RWPE2 (cell line): Measurements from ENCODE around the gene CERS6.

ENCODE experiments used
- ATAC-seq: fragments of 200-7000 bp; cut with Tn5 transposase; 3 replicates; pipeline ENCODE4 v1.9.1; 2021; ENCODE audit warnings: low read depth
- DNase-seq: peaks from one replicate; pipeline ENCODE4 v3.0.0-alpha.2; 2020; ENCODE audit warnings: low spot score
- H3K27ac ChIP-seq: fragments of 450-650 bp; 2 replicates; pipeline ENCODE4 v1.5.1; 2017; ENCODE audit warnings: mild to moderate bottlenecking; ENCODE audit not compliant: poor library complexity, severe bottlenecking
- H3K27me3 ChIP-seq: fragments of 250-450 bp; sonication (Bioruptor Pico); 2 replicates; pipeline ENCODE4 v1.5.1; 2021; ENCODE audit warnings: mild to moderate bottlenecking, moderate library complexity; ENCODE audit not compliant: insufficient read depth, poor library complexity, severe bottlenecking
- H3K36me3 ChIP-seq: fragments of 250-450 bp; sonication (Bioruptor Pico); 2 replicates; pipeline ENCODE4 v1.5.1; 2020; ENCODE audit warnings: low read depth, mild to moderate bottlenecking, moderate library complexity
- H3K4me1 ChIP-seq: fragments of 250-450 bp; sonication (Bioruptor Pico); 2 replicates; pipeline ENCODE4 v1.5.1; 2021; ENCODE audit warnings: mild to moderate bottlenecking, moderate library complexity; ENCODE audit not compliant: insufficient read depth, poor library complexity, severe bottlenecking
- H3K4me3 ChIP-seq: fragments of 250-450 bp; sonication (Bioruptor Pico); 2 replicates; pipeline ENCODE4 v1.5.1; 2021; ENCODE audit warnings: mild to moderate bottlenecking, moderate library complexity; ENCODE audit not compliant: severe bottlenecking
- H3K9me3 ChIP-seq: fragments of 250-450 bp; sonication (Bioruptor Pico); 2 replicates; pipeline ENCODE4 v1.5.1; 2021; ENCODE audit warnings: mild to moderate bottlenecking, moderate library complexity; ENCODE audit not compliant: severe bottlenecking
- CTCF ChIP-seq: fragments of 450-650 bp; IDR thresholded peaks from one replicate; pipeline ENCODE4 v1.5.1; 2017; ENCODE audit warnings: mild to moderate bottlenecking, moderate library complexity; ENCODE audit not compliant: poor library complexity, severe bottlenecking

The CERS6 gene

GRCh38 chr2:168626647-168627046, 170.6 kb downstream of the CERS6 start:
- DNase-seq: no peak

GRCh38 chr2:168632709-168633121, 176.6 kb downstream of the CERS6 start:
- Histone ChIP-seq H3K27me3 (no peaks in the 10 kb centered on the region), H3K4me1 (no peaks in the 10 kb centered on the region), H3K27ac (no peak overlapping the region), H3K9me3 (no peaks in the 10 kb centered on the region), H3K4me3 (no peak overlapping the region), H3K36me3 (no peaks in the 10 kb centered on the region)
- TF ChIP-seq CTCF: no peak
- DNase-seq (no peak), ATAC-seq (no peak)

More at GRCh38 chr2:168626647-168627046, 170.6 kb downstream of the CERS6 start:
- Histone ChIP-seq H3K27me3 (no peaks in the 10 kb centered on the region), H3K4me3 (no peak overlapping the region), H3K9me3 (no peaks in the 10 kb centered on the region), H3K36me3 (no peaks in the 10 kb centered on the region), H3K4me1 (no peaks in the 10 kb centered on the region), H3K27ac (no peak overlapping the region)
- no peak for ATAC-seq
- TF ChIP-seq CTCF: no peak

GRCh38 chr2:168633200-168633599, 177.1 kb downstream of the CERS6 start:
- Histone ChIP-seq H3K4me3 (no peak overlapping the region), H3K9me3 (no peaks in the 10 kb centered on the region), H3K36me3 (no peaks in the 10 kb centered on the region), H3K27ac (no peak overlapping the region), H3K27me3 (no peaks in the 10 kb centered on the region), H3K4me1 (no peaks in the 10 kb centered on the region)
- DNase-seq (no peak), ATAC-seq (no peak)
- TF ChIP-seq CTCF: no peak

GRCh38 chr2:168633895-168634294, 177.8 kb downstream of the CERS6 start:
- Histone ChIP-seq H3K4me1 (no peaks in the 10 kb centered on the region), H3K27ac (no peak overlapping the region), H3K4me3 (no peak overlapping the region), H3K27me3 (no peaks in the 10 kb centered on the region), H3K36me3 (no peaks in the 10 kb centered on the region), H3K9me3 (no peaks in the 10 kb centered on the region)
- TF ChIP-seq CTCF: no peak
- ATAC-seq: no peak
- no peak for DNase-seq

GRCh38 chr2:168635065-168635577, 179.0 kb downstream of the CERS6 start:
- H3K4me3 ChIP-seq: no peak overlapping the region
- H3K9me3 ChIP-seq: no peaks in the 10 kb centered on the region
- DNase-seq (no peak), ATAC-seq (no peak)
- no peak overlapping the region for H3K27ac ChIP-seq
- H3K36me3 ChIP-seq: no peaks in the 10 kb centered on the region
- H3K4me1 ChIP-seq: no peaks in the 10 kb centered on the region
- TF ChIP-seq CTCF: no peak
- no peaks in the 10 kb centered on the region for H3K27me3 ChIP-seq
